Osteoblast (primary cell): ENCODE data around the gene ZNF35. TPM values are rescaled to one million over a fixed set of nuclear protein-coding genes. Genes with fewer than 3 reads are reported as not detected.

Source experiments
- total RNA-seq: library from RNA; depleted of rRNA; stranded (reverse); fragments of >200 nt; gene quantifications from 2 replicates; pipeline ENCODE4 v1.2.3, GENCODE V29; 2012

ZNF35 gene
- total RNA-seq, 1 donor = 16.3 TPM

Other genes starting within 250 kb of the ZNF35 start
- 9.8 and 11.5 TPM in 2 replicates for gene ZNF445, start 171.1 kb upstream of the ZNF35 start, total RNA-seq
- gene ZKSCAN7, start 93.5 kb upstream of the ZNF35 start, total RNA-seq = 6.5 and 9.8 TPM in 2 replicates
- gene ZNF660, start 63.8 kb upstream of the ZNF35 start, total RNA-seq = 5.0 and 5.8 TPM in 2 replicates
- 17.7 and 18.6 TPM in 2 replicates for gene ZNF197, start 23.7 kb upstream of the ZNF35 start, total RNA-seq
- gene ZNF502, start 63.9 kb downstream of the ZNF35 start, total RNA-seq = 4.0 and 4.7 TPM in 2 replicates
- gene ZNF501, start 80.9 kb downstream of the ZNF35 start, total RNA-seq = 6.5 and 7.2 TPM in 2 replicates
- 30.0 and 31.8 TPM in 2 replicates for gene KIAA1143, start 112.9 kb downstream of the ZNF35 start, total RNA-seq
- gene KIF15, start 113.1 kb downstream of the ZNF35 start, total RNA-seq = 1.5 and 1.8 TPM in 2 replicates
- 15.6 and 18.1 TPM in 2 replicates for gene TMEM42, start 213.2 kb downstream of the ZNF35 start, total RNA-seq
- not detected in 2 replicates for gene TGM4, start 225.9 kb downstream of the ZNF35 start, total RNA-seq